Esophagus muscularis mucosa (tissue), 4 donors: ENCODE measurements around the gene SERPINB12.

Source experiments
- CTCF ChIP-seq, 3 experiments: fragments of 200-600 bp in 2 of 3; fragments of 450-650 bp in 1 of 3; sonication (generic) in 2 of 3; IDR thresholded peaks; one replicate each; pipeline ENCODE4 v1.5.1; 2017 to 2019; ENCODE audit warnings: antibody characterized with exemption in 3 of 3, mild to moderate bottlenecking in 2 of 3, moderate library complexity in 1 of 3
- EP300 ChIP-seq: sonication (generic); formaldehyde crosslinking; IDR thresholded peaks from one replicate; pipeline ENCODE4 v1.6.1; 2017; ENCODE audit warnings: antibody characterized with exemption
- POLR2A ChIP-seq: fragments of 450-650 bp; IDR thresholded peaks from one replicate; pipeline ENCODE4 v1.6.1; 2017; ENCODE audit warnings: antibody characterized with exemption, moderate library complexity, mild to moderate bottlenecking, low read depth
- POLR2AphosphoS5 ChIP-seq, 2 donors: sonication (generic); formaldehyde crosslinking; IDR thresholded peaks; one replicate each; pipeline ENCODE4 v1.6.1; 2017; ENCODE audit warnings: antibody characterized with exemption in 2 of 2

GRCh38 chr18:63578357-63578958 is 36.3 kb downstream of the SERPINB12 start:
- peak; percentile 46 to 53 (median 53) for TF ChIP-seq CTCF (IDR thresholded peaks at IDR 0.05)
- no peak for TF ChIP-seq POLR2A
- no peak for TF ChIP-seq POLR2AphosphoS5 (IDR thresholded peaks at IDR 0.05)
- no peak for TF ChIP-seq EP300
